HUDEP-2 (cell line): Measurements from ENCODE around the gene WDR91.

ENCODE experiments used
- DNase-seq, 76 experiments: peaks; one replicate each; lab custom pipeline; 2025; ENCODE audit not compliant: unreplicated experiment in 76 of 76; lab: John Stamatoyannopoulos, UW

Gene WDR91

DNA sequence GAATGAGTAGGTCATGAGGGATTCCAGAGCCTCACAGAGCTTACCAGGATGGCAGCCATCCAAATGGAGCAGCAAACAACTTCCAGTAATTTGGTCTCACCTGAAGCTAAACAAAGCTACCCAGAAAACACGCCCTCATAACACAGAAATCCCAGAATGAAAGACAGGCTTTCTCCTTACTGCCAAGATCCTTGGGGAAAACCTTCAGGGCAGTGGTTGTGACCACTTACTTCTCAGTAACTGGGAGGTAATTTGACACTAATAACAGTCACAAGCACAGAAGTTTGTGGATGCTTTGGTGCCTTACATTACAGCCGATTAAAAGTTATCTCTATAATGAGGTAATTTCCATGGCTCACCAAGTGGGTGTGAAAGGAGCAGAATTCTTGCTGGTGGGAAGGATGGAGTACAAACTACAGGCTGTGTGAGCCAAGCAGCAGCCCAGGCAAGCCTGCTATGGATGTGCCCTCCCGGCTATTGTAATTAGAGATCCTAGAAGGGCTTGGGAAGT is 10.4 kb downstream of the WDR91 start:
- no peak for DNase-seq

DNA sequence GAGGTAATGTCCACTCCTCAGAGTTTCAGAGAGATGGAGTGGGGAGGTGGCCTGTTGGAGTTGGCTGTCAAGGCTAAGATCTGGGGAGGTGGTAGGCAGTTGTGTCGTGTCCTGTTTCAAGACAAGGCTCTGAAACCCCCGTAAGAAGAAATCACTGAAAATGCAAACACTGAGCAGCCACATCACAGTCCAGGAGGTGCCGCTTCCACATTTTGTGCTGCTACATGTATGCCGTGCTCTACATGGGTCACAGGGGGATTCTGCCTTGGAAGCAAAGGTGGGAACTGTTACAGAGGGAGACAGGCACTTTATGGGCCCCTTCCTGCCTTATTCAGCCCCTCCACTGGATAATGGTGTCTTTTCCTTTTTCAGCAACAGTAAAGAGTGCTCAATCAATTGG is 11.9 kb downstream of the WDR91 start:
- DNase-seq, result no peak

DNA sequence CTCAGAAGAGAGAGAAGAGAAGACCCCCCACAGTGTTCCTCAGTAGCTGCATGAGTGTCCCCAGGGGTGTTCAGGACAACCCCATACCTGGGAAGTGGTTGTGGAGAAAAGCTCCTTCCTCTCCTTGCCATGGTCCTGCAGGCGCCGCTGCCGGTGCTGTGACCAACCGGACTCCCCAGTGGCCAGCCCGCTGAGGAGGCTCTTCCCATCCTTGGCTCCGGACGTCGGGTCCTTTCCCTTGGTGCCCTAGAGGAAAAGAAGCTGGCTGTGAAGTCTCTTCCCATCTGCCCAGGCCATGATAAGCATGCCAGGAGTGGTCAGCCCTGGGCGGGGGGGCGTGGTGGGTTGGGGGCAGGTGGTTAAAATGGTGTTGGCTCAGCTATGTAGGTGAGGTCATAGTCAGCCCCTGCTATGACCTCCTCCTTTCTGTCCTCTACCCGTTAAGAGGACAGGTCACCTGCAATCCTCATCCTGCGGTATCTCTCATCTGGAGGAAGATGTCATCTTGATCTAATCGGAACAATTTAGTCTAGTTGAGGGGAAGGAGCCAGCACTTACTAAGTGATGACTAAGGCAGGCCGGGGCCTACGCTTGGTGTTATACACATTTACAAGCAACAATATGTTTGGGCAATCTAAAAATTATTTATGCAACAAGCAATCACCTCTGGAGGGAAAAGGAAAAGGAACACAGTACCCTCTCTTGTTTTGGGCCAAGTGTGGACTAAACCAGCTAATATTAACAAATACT is 13.2 kb downstream of the WDR91 start:
- DNase-seq, result no peak

DNA sequence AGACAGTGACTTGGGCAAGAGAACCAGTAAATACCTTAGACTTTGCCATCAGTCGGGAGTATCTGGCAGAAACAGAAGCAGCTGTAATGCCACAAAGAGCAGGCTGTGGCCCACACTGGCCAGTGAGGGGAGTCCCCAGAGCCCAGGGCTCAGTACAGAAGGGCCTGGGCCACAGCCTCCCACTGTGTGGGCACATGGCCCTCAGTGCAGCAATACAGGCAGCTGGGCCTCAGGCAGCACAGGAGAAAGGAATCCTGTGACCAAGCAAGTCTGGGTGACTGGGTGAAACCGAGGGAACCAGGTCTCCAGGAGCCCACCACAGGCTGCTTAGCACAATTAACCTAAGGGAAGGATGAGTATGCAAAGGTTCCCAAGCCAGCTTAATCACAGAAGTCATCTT is 14.0 kb downstream of the WDR91 start:
- DNase-seq, result no peak

DNA sequence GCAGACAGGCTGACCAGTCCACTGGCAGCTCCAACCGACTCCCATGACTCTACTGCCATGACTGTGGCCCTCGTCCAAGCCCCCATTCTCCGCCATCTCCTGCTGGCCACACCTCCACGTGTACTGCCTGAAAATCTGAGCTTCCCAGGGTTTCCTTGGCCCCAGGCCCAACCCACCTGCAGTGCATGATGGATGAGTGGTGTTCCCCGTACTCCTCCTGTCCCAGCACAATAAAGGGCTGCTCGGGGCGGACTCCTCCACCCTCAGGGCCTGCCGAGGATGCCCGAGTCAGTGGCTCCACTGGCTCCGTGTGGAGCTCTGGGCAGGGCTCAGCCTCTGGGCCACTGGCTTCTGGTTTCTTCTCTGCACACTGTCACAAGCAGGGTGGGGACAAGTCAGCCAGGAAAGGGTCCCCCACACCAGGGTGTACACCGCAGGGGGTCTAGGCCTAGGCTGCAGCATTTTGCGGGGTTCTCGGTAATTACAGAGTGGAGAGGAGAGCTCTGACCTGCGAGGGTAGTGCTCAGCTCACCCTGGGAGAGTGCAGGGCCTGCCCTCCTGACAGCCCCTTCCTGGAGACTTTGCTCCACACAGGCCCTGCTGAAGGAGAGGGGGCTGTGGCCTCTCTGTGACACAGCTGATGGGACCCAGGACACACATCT is 15.2 kb downstream of the WDR91 start:
- DNase-seq, result no peak

DNA sequence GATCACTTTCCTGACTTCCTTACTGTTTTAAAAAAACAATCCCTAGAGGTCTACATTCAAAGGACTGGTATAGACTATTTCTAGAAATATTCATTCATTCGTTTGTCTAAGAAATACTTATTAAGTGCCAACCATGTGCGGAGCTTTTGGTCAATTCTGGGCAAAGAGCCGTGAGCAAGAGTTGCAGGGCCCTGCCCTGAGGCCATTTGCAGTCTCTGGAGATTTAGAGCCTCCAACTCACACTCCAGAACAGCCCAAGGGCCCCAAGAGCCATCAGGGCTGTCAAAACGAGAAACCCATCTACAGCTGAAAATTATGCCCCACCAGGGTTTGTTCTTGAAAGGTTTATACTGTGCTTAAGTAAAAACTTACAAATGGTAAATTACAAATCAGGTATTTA is 16.2 kb downstream of the WDR91 start:
- DNase-seq, result no peak

DNA sequence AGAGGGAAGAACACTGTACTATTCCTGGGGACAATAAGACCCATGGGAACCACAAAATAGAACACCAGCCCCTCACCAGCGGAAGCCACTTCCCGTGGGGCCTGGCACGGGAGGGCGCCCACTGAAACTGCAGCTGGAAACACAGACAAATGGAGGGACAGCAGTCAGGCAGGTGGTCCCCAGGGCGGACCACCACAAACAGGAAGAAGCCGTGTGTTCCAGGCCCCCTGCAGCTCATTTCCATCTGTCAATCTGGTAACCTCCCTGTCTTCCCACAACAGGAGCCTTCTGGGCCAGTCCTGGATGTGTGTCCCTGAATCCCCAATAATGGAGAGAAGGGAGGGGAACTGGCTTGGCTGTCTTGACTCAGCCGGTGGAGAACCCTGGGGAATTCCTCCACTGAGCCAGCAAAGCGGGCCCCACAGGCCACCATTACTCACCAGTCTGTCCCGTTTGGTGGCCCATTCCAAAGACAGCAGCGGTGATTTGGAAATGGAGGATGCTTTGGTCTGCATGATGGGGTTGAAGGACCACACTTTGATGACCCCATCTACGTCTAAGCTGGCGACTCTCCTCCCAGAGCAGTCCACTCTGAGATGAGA is 16.7 kb downstream of the WDR91 start:
- no peak for DNase-seq

DNA sequence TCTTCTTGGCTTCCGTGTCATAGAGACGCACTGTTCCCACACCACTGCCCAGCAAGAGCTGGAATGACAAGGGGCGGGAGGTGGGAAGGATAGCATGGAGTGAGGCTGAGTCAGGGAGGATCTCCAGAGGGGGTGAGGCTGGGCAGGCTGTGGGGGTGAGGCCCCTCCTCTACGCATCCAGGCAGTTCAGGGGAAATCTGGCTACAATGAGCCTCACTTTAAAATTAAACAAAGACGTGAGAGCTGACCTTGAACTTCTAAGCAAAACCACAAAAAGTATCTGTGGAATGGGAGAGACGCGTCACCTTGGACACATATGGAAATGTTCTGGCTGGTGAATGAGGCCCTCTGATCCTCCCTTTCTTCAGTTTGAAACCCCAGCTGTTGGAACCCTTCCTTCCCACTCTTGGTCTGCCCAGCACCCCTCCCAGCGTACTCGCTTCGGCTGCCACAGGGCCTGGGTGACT is 17.7 kb downstream of the WDR91 start:
- no peak for DNase-seq

DNA sequence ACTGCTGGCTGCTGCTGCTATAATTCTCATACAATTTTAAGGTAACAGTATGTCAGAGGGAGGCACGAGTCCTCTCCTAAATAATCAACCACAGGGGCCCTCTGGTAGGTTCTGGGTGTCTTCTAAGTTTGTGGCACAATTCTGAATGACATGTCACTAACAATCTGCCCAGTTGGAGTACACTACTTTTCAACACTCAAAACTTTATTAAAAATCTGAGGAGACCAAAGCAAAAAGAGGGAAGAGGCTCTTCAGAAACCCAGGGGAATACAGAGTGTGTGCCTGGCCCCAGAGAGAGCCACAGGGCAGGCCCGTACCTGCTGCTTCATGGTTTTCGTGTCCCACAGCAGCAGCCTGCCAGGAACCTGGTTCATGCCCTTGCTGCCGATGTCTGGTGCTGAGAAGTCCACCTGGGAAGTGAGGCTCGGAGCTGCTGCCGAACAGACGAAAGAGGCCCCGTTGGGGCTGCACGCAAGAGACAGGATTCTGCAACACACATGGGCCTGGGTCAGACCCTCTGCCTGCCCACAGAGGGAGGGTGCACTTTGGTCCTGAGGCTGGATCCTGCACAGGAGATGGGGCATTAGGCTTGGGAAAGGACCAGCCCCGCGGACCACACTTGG is 18.3 kb downstream of the WDR91 start:
- no peak for DNase-seq

DNA sequence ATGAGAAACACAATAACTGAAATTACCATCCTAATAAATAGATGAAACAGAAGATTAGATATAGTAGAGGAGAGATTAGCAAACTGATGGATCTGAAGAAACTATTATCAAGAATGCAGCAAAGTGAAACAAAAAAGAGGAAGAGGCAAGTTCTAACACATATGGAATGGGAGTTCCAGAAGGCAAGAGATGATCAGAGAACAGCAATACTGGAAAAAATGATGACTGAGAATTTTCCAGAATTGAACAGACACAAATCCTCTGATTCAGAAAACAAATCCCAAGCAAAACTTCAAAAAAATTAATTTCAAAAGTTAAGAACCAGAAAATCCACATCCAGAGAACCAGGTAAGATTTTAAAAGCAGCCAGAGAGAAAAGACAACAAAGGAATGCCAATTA is 20.6 kb downstream of the WDR91 start:
- no peak for DNase-seq

DNA sequence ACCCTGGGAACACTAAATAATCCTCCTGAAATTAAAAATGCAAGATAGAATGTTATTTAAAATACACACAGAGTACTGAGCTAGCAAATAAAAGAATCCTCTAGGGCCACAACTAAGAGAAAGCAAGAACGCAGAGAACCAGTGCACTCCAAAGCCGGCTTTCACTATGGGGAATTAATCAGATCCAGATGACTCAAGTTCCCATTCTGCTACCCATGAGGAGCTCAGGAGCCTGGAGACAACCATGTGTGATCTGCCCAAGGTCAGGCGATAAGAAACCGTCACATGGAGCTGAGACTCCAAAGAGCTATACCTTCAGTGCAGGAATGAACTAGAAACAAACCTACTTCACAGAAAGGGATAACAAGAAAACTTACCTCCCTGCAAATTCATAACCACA is 21.4 kb downstream of the WDR91 start:
- no peak for DNase-seq

DNA sequence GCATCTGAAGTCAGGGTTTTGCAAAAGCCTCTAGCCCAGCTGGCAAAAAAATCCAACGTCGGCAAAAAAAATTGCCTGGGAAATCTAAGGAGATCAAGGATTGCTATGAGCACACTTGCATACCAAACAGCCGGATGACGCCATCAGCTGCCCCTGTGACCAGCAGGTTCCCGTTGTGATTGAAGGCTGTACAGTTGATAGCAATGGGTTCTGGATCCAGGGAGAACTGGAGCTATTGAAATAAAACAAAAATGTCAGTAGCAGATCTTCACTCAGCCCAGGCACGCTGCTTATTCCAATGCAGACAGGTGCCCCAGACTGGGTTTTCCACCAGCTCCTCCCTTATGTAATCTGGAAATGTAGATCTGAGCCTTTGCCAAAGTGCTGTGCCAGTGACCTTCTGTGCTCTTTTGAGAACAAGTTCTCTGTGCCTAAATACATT is 22.1 kb downstream of the WDR91 start:
- DNase-seq, result no peak

DNA sequence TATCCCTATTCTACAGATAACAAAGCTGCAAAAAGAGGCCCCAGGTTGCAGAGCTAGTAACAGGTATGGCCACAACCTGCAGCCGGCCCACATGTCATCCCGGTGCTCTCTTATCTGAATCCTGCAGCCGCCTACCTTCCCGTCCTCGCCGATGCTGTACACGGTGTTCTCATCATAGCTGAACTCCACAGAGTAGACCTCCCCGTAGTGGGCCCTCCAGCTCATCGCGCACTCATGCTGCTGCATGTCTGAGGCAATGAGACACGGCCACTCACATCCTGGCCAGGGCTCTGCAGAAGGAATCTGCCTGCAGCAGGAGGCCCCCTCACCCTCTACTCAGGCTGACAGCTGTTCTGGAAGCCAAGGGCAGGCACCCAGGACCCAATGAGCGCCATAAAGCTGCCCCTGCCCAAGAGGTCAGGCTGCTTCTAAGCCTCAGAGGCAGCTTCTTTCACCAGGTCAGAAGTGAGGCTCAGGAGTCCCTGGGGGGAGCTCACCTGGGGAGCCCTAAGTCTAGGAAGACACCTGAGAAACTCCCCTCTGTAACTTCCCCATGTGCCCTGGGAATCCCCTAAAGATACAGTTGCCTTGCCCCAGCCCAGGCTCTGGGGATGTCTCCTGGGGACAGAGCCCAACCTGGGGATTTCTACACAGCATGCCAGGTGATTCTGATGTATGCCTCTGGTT is 22.9 kb downstream of the WDR91 start:
- DNase-seq, result no peak

DNA sequence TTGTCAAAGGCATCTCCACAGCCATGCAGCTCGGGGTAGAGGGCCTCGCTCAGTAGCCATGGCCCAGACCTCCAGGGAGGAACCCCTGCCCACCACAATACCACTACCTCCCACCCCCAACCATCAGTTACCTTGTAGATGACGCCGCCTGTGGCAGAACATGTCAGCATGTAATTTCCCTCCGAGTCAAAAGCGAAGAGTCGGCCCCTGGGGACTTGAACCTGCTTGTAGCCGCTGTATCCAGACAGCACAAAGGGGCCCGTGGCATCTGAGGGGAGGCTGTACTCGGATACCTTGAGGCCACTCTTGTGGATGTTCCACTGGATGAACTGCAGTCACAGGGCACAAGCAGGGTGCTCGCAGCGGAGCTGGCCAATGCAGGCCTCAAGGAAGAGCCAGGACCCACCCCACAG is 24.5 kb downstream of the WDR91 start:
- DNase-seq, result no peak

DNA sequence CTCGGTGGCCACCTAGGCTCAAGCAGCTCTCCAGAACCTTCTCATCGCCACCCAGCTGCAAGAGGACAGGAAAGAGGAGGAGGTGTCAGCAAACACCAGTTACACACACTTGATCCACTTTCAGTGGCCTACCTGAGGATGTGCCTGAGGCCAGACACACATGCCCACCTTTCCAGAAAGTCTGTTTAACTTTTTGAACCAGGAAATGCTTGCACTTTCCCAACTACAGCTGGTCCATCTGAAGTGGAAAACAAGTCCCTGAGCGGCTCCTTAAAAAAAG is 25.1 kb downstream of the WDR91 start:
- no peak for DNase-seq

DNA sequence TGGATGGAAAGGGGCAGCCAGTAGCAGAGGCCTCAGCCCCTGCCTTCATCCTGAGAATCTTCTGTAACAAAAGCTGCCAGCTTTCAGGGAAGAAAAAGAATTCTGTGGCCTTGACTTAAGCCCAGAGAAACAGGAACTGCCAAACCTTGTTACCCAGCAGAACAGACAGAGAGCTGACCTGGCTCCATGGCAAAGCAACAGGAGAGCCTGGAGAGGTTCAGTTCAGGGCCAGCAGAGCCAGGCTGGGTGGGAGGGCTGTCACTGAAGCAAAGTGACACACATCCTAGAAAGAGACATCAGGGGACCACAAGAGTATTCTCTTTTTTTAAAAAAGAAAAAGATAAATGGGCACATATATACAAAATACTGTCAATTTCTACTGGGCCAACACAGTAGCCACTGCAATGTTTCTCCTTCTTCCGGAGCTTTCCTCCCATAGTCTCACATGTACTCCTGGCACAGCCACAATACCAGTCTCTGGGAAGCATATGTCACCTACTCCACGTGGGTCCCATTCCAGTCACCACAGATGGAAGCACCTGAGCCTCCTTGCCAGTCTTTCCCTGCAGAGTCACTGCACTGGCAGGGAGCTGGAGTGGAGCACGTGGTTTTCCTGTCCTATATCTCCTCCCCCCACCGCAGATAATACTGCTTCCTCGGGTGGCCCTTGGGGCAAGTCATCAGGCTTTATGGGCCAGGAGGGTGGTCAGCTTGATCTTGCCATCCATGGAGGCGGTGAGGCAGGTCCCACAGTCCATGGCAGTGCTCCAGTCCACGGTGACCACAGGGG is 25.7 kb downstream of the WDR91 start:
- no peak for DNase-seq

DNA sequence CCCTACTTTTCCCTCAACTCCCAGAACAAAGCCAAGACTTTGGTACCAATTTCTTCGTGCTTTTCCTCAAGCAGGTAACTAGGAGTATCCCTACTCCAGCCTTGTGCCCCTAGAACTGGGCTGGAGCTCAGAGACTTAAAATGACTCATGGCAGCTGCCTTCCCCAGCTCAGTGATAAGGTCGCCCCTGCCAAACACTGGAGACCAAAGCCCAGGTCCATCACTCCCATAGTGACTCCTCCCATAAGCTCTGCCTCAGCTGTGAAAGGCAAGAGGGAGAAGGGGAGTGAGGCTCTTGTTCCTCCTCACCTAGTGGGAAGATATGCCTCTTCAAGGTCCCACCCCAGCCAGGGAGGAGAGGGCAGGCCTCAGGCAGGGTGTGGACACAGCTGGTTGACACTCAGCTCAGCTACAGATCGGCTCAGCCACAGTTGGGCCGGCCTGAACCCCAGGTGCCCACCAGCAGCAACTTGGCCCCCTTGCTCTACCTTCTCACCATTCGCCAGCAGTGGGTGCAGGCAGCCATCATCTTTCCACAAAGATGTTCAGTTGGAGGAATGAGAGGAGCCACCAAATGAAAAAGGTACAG is 27.0 kb downstream of the WDR91 start:
- DNase-seq, result peak in 7 of 76 experiments; percentile 2 to 57 (median 25)

DNA sequence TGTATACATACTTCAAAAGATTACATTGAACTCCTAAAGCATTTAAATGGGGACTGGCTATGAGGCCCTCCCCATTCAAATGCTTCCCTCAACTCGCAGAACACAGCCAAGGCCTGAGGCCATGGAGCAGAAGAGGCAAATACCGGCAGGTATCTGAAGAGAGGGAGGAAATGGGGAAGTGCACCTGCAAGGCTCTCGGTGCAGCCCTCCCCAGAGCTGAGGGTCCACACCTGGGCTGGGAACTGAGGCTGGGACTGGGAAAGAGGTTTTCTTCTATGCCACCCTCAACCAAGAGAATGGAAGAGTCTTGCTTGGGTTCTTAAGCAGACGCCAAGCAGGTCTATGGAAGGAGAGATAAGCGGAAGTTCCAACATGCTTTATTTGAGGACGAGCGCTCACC is 27.8 kb downstream of the WDR91 start:
- no peak for DNase-seq

DNA sequence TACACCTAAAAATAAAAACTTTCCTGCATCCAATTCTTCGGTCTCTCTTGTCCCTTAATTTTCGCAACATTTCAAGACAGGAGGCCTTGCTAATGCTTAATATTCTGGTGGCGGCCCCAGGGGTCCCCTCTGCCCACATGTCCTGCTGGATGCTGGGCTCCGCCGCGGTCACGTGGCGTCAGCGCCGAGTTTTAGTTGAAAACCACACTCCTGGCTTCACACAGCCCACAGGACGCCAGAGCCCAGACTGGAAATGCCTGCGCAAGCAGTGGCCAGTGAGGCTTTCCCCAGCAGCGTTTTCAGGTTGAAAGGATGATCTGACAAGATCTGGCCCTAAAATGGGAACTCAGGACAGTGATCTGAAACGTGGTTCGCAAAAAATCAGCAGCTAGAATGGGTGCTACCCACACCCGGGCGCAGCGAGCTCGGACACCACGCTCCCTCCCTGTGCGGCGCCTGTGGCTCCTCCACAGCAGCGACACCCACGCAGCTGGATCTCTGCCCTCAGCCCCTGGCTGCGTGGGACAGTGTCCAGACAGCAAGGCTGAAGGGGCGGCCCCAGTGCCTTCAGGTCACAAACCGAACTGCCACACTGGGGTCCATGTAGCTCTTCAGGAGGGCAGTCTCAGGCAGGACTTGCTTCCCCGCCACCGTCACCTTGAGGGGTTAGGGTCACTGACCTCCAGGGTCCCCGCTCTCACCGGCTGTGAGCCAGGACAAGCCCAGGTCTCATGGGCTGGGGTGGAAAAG is 29.2 kb downstream of the WDR91 start:
- no peak for DNase-seq
